K562 (cell line): ENCODE measurements around the gene ISYNA1. TPM values are rescaled to one million over a fixed set of nuclear protein-coding genes. Genes with fewer than 3 reads are reported as not detected.

Experiments
- ARID2 ChIP-seq: fragments of 450-650 bp; IDR thresholded peaks from 2 replicates; pipeline ENCODE4 v1.6.1; 2017; ENCODE audit warnings: antibody characterized with exemption, mild to moderate bottlenecking
- GATA2 ChIP-seq: sonication (generic); formaldehyde crosslinking; IDR thresholded peaks from 2 replicates; pipeline ENCODE4 v1.4.0; 2020; ENCODE audit warnings: mild to moderate bottlenecking, missing genetic modification reagents
- ILF3 ChIP-seq: fragments of 450-650 bp; IDR thresholded peaks from 2 replicates; pipeline ENCODE4 v1.6.1; 2018; ENCODE audit warnings: antibody characterized with exemption, mild to moderate bottlenecking, moderate library complexity, borderline replicate concordance
- KHSRP ChIP-seq: fragments of 450-650 bp; IDR thresholded peaks from 2 replicates; pipeline ENCODE4 v1.6.1; 2017
- KLF13 ChIP-seq: fragments of 450-650 bp; IDR thresholded peaks from 2 replicates; pipeline ENCODE4 v1.6.1; 2016; ENCODE audit warnings: missing genetic modification characterization, low read depth, mild to moderate bottlenecking, missing compliant biosample characterization, moderate library complexity, borderline replicate concordance
- LCOR ChIP-seq: sonication (generic); formaldehyde crosslinking; IDR thresholded peaks from 2 replicates; pipeline ENCODE4 v1.8.0; 2022; ENCODE audit warnings: mild to moderate bottlenecking, missing genetic modification reagents
- POLR2G ChIP-seq: fragments of 200-400 bp; formaldehyde crosslinking; IDR thresholded peaks from 2 replicates; pipeline ENCODE4 v1.6.1; 2017; ENCODE audit warnings: low read depth, mild to moderate bottlenecking, antibody characterized with exemption, low read length, moderate library complexity
- RBM39 ChIP-seq: fragments of 200-400 bp; formaldehyde crosslinking; optimal IDR thresholded peaks from 2 replicates; pipeline ENCODE3; 2018; ENCODE audit warnings: low read depth, low read length
- SMARCC2 ChIP-seq: fragments of 450-650 bp; IDR thresholded peaks from 2 replicates; pipeline ENCODE4 v1.6.1; 2017; ENCODE audit warnings: antibody characterized with exemption, moderate library complexity, mild to moderate bottlenecking, low read depth
- SP1 ChIP-seq: sonication (generic); formaldehyde crosslinking; IDR thresholded peaks from 2 replicates; pipeline ENCODE4 v1.8.1; 2022; ENCODE audit warnings: mild to moderate bottlenecking, missing genetic modification reagents
- TCF3 ChIP-seq: sonication (generic); formaldehyde crosslinking; IDR thresholded peaks from 2 replicates; pipeline ENCODE4 v1.4.0; 2020; ENCODE audit warnings: mild to moderate bottlenecking, missing genetic modification reagents
- ZBTB12 ChIP-seq: fragments of 250-450 bp; sonication (Bioruptor Pico); IDR thresholded peaks from 2 replicates; pipeline ENCODE4 v1.4.0; 2020
- polyA plus RNA-seq, 8 experiments: library from polyadenylated mRNA; depleted of rRNA in 4 of 8; stranded (reverse) in 5 of 8; unstranded in 3 of 8; fragments of >200 nt; fragmentation: Nextera tagmentation in 2 of 8; fragmentation: Illumina TruSeq in 1 of 8; extraction: Ambion mirVana in 2 of 8; extraction: Trizol in 1 of 8; gene quantifications; 2 replicates each; pipeline versions ENCODE4 v1.2.1 to v1.2.3, GENCODE V29; 2011 to 2014; ENCODE audit warnings: inconsistent platforms in 1 of 8, missing spikeins in 1 of 8
- total RNA-seq, 7 experiments: library from RNA; depleted of rRNA in 6 of 7; stranded (reverse); fragments of >200 nt in 6 of 7; fragmentation: Illumina TruSeq in 2 of 7; extraction: Trizol in 2 of 7; gene quantifications; 2 replicates each; pipeline versions ENCODE4 v1.2.1 to v1.2.3, GENCODE V29; 2011 to 2021; ENCODE audit warnings: low replicate concordance in 1 of 7
- TF ChIP-seq, protein P1 (sequence below): fragments of 250-450 bp; sonication (Bioruptor Pico); IDR thresholded peaks from 2 replicates; pipeline ENCODE4 v1.8.0; 2021; ENCODE audit warnings: borderline replicate concordance, mild to moderate bottlenecking, moderate library complexity; ENCODE audit not compliant: poor library complexity, severe bottlenecking
- TF ChIP-seq, protein P2 (sequence below): fragments of 200-800 bp; sonication (Bioruptor generic); IDR thresholded peaks from 2 replicates; pipeline ENCODE4 v1.6.1; 2017; ENCODE audit warnings: missing genetic modification characterization, missing compliant biosample characterization
- TF ChIP-seq, protein P3 (sequence below): fragments of 450-650 bp; IDR thresholded peaks from 2 replicates; pipeline ENCODE4 v1.6.1; 2016; ENCODE audit warnings: antibody characterized with exemption
- TF ChIP-seq, protein P4 (sequence below): sonication (generic); formaldehyde crosslinking; IDR thresholded peaks from 2 replicates; pipeline ENCODE4 v1.8.0; 2023; ENCODE audit warnings: mild to moderate bottlenecking, missing genetic modification reagents

Gene ISYNA1
- total and polyA plus RNA-seq, 9 of the 15 experiments (the other 6 are each of a cell fraction or from before 2014, with no cell fraction given) = 21.8 to 460 (median 93.2) TPM

GRCh38 chr19:18385675-18386542 is 52.0 kb downstream of the ISYNA1 start, which contains the start of gene GDF15 (continued):
- TF ChIP-seq ILF3 (no peak), ARID2 (no peak), ZBTB12 (CRISPR knock-in tag) (no peak), RBM39 (peak; percentile 68), SP1 (CRISPR knock-in tag) (peak; percentile 96), KHSRP (no peak), POLR2G (peak; percentile 99), LCOR (CRISPR knock-in tag) (peak; percentile 95), GATA2 (no peak), KLF13 (tag) (peak; percentile 52), SMARCC2 (no peak), TCF3 (CRISPR knock-in tag) (peak; percentile 53)
- TF ChIP-seq, protein P1, sequence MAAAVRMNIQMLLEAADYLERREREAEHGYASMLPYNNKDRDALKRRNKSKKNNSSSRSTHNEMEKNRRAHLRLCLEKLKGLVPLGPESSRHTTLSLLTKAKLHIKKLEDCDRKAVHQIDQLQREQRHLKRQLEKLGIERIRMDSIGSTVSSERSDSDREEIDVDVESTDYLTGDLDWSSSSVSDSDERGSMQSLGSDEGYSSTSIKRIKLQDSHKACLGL (CRISPR knock-in tag) = no peak
- TF ChIP-seq, protein P2, sequence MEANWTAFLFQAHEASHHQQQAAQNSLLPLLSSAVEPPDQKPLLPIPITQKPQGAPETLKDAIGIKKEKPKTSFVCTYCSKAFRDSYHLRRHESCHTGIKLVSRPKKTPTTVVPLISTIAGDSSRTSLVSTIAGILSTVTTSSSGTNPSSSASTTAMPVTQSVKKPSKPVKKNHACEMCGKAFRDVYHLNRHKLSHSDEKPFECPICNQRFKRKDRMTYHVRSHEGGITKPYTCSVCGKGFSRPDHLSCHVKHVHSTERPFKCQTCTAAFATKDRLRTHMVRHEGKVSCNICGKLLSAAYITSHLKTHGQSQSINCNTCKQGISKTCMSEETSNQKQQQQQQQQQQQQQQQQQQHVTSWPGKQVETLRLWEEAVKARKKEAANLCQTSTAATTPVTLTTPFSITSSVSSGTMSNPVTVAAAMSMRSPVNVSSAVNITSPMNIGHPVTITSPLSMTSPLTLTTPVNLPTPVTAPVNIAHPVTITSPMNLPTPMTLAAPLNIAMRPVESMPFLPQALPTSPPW = peak; percentile 97
- TF ChIP-seq, protein P3, sequence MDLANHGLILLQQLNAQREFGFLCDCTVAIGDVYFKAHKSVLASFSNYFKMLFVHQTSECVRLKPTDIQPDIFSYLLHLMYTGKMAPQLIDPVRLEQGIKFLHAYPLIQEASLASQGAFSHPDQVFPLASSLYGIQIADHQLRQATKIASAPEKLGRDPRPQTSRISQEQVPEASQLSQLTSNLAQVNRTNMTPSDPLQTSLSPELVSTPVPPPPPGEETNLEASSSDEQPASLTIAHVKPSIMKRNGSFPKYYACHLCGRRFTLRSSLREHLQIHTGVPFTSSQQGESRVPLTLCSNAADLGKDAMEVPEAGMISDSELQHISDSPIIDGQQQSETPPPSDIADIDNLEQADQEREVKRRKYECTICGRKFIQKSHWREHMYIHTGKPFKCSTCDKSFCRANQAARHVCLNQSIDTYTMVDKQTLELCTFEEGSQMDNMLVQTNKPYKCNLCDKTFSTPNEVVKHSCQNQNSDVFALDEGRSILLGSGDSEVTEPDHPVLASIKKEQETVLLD = peak; percentile 52; the same call in 1 of the 2 replicates
- TF ChIP-seq, protein P4, sequence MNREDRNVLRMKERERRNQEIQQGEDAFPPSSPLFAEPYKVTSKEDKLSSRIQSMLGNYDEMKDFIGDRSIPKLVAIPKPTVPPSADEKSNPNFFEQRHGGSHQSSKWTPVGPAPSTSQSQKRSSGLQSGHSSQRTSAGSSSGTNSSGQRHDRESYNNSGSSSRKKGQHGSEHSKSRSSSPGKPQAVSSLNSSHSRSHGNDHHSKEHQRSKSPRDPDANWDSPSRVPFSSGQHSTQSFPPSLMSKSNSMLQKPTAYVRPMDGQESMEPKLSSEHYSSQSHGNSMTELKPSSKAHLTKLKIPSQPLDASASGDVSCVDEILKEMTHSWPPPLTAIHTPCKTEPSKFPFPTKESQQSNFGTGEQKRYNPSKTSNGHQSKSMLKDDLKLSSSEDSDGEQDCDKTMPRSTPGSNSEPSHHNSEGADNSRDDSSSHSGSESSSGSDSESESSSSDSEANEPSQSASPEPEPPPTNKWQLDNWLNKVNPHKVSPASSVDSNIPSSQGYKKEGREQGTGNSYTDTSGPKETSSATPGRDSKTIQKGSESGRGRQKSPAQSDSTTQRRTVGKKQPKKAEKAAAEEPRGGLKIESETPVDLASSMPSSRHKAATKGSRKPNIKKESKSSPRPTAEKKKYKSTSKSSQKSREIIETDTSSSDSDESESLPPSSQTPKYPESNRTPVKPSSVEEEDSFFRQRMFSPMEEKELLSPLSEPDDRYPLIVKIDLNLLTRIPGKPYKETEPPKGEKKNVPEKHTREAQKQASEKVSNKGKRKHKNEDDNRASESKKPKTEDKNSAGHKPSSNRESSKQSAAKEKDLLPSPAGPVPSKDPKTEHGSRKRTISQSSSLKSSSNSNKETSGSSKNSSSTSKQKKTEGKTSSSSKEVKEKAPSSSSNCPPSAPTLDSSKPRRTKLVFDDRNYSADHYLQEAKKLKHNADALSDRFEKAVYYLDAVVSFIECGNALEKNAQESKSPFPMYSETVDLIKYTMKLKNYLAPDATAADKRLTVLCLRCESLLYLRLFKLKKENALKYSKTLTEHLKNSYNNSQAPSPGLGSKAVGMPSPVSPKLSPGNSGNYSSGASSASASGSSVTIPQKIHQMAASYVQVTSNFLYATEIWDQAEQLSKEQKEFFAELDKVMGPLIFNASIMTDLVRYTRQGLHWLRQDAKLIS (CRISPR knock-in tag) = peak; percentile 99
